GM21786 (cell line): ENCODE data around the gene MANF.

ENCODE experiments used
- ATAC-seq: cut with Tn5 transposase; IDR thresholded peaks from one replicate; pipeline ENCODE4 v1.9.1; 2021; ENCODE audit not compliant: unreplicated experiment

The MANF gene

GRCh38 chr3:51389423-51390183, 4.5 kb downstream of the MANF start:
- ATAC-seq = no peak

- ATAC-seq = no peak
These were observed 5.4 kb downstream of the MANF start for GRCh38 chr3:51390246-51391074.

DNA sequence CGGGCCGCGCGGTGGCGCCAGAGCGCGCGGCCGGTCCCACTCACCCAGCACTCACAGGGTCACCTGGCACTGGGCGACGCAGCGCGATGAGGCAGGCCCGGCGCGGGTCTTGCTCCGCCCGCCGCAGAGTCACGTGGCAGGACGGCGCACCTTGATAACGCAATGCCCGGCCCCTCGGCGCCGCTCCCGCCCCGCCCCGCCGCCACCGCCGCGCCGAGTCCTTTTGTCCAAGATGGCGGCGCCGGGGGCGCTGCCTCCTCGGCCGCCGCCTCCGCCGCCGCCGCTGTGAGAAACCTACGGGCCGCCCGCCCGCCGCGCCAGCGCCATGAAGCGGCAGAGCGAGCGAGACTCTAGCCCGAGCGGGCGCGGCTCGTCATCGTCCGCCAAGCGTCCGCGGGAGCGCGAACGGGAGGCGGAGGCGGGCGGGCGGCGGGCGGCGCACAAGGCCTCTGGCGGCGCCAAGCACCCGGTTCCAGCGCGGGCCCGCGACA, 6.0 kb downstream of the MANF start, which contains the start of gene RBM15B:
Gene RBM15B (plus strand): TSS at position 211 of the 491 bp plus-strand sequence. CDS start 115 bp downstream, at position 326.
- peak; percentile 96 for ATAC-seq

GRCh38 chr3:51391566-51392354, 6.7 kb downstream of the MANF start:
- ATAC-seq = peak; percentile 4

DNA sequence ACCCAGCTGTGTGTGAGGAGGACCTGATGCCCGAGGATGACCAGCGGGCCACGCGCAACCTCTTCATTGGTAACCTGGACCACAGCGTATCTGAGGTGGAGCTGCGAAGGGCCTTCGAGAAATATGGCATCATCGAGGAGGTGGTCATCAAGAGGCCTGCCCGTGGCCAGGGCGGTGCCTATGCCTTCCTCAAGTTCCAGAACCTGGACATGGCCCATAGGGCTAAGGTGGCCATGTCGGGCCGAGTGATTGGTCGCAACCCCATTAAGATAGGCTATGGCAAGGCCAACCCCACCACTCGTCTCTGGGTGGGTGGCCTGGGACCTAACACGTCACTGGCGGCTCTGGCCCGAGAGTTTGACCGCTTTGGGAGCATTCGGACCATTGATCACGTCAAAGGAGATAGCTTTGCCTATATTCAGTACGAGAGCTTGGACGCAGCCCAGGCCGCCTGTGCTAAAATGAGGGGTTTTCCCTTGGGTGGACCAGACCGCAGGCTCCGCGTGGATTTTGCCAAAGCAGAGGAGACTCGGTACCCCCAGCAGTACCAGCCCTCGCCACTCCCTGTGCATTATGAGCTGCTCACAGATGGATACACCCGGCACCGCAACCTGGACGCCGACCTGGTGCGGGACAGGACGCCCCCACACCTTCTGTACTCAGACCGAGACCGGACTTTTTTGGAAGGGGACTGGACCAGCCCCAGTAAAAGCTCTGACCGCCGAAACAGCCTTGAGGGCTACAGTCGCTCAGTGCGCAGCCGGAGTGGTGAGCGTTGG, 7.5 kb downstream of the MANF start:
- no peak for ATAC-seq

DNA sequence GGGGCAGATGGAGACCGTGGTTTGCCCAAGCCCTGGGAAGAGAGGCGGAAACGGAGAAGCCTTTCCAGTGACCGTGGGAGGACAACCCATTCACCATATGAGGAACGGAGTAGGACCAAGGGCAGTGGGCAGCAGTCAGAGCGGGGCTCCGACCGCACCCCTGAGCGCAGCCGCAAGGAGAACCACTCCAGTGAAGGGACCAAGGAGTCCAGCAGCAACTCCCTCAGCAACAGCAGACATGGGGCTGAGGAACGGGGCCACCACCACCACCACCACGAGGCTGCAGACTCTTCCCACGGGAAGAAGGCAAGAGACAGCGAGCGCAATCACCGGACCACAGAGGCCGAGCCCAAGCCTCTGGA, 8.0 kb downstream of the MANF start:
- no peak for ATAC-seq

- ATAC-seq = no peak
These were observed 8.5 kb downstream of the MANF start for GRCh38 chr3:51393564-51393963.

DNA sequence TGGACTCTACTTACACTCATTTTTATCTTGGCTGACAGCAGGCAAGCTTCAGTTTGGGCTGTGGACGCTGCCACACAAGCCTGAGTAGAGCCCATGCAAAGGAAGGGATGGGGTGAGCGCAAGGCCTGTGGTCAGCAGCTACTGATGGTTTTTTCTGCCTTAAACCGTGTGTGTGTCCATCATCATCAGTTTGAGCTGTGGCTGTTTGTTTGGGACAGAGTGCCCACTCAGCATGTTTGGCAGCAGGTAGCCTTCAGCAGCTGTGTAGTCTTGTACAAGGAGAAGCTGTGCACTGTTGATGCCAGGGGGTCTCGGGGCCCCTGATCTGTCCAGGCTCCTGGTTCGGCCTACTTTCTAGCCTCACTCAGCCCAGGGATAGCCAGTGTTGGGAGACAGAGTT, 9.4 kb downstream of the MANF start:
- ATAC-seq = no peak

DNA sequence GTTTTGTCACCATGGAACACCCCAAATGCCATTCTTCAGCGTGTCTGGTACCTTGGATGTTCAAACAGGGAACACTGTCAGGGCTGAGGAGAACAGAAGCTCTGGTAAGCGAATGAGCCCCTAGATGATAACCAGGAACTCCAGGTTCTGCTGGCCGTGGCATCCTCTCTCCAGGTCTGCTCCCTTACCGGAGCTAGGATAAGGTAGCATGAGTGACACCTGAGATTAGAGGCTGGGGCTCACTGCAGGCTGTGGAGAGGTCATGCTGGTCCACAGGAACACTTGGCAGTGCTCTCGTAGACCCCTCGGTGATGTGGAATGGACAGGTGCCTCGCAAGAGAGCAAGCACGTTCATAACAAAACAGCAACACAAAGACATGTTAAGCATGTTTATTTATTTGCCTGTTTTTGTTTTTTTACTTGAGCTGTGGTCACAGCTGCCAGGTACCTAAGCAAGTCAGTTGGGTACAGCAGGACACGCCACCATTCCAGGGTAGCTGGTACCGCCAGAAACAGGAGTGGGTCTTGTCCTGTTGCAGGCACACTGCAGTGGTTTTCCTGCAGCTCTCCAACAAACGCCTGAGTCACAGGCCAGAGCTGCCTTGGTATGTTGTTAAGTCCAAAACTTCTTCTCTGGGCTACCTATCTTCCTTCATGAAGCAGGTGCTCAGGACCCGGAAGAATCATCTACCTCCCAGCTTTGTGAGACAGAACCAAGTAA, 10.6 kb downstream of the MANF start:
- no peak for ATAC-seq

DNA sequence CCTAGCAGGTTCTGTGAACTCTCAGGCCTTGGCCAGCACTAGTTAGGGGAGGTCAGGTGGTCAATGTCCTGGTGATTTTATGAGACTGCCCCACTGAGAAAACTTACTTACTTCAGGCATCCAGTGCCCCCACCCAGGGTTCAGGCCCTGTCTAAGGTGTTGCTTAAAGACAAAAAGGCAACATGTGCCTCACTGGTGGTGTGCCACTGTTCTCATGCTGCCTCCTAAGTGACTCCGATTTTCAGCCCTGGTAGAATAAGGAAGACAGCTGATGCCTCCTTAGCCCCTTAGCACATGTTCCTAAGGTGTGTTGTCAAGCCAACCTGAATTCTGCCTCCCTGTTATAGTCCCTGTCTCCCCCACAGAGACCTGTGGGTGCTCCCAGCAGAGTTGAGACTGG, 11.3 kb downstream of the MANF start:
- no peak for ATAC-seq

- no peak for ATAC-seq
These were observed 12.3 kb downstream of the MANF start for GRCh38 chr3:51397392-51397791.

- ATAC-seq = no peak
These were observed 13.7 kb downstream of the MANF start for GRCh38 chr3:51398595-51399310.

GRCh38 chr3:51400166-51400565, 15.1 kb downstream of the MANF start:
- no peak for ATAC-seq

GRCh38 chr3:51401735-51402134, 16.6 kb downstream of the MANF start:
- no peak for ATAC-seq

DNA sequence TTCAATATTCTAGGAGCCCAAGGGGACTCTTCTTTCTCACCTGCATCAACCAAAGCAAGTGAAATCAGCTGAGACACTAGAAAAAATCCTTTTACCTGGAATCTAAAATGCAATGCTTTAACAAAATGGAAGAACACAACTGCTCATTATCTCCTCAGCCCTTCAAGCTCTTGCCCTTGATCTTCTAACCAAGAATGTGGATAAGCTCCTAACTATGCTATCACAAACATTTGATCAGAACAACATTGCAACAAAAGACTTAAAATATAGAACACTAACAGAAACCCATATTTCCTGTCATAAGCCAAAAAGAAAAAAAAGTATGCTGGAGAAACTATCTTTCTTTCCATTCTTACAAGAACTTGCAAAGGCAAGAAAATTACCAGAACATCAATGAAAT, 18.6 kb downstream of the MANF start:
- ATAC-seq = no peak

DNA sequence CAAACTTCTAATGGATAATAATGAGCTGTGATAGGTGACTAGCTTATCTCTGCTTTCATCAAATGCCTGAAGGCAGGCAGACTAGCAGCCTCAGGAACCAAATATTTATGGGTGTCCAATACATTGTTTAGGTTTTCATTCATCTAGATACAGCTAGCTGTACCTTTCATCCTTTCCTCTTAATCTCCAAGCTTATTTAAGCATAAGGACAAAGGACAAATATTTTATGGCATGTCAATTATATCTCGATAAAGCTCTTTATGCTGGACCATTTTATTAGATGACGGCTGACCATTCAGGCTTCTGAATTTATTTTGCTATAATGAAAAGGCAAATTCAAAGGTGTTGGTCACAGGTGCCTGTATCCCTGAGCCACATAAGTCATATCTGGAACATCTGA, 22.9 kb downstream of the MANF start:
- ATAC-seq = no peak

DNA sequence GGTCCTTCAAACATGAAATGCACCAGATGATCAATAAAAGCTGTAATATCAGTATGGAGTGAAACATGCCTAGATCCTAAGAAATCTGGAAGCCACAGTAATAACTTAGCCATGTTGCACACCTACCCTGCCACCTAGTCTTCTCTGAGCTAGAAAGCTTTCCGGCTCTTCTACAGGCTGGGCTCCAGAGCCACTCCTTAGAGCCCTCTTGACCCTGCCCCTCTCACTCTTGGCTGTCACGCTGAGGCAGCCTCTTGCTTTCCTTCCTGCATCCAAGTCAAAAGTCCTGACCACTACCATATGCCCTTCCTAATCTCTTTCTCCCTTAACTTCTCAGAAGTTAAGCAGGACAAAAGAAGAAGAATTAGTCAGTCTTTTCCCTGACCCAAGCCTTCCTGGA, 23.7 kb downstream of the MANF start:
- ATAC-seq = no peak

- ATAC-seq = no peak
These were observed 37.1 kb downstream of the MANF start for GRCh38 chr3:51422211-51422610.

GRCh38 chr3:51426921-51427320, 41.8 kb downstream of the MANF start:
- no peak for ATAC-seq
